ENCODE data around the gene CLEC2A. TPM values are rescaled to one million over a fixed set of nuclear protein-coding genes. Genes with fewer than 3 reads are reported as not detected.

CLEC2A gene
- total and polyA plus RNA-seq, 3 donors from 2014 or later = not detected

DNA sequence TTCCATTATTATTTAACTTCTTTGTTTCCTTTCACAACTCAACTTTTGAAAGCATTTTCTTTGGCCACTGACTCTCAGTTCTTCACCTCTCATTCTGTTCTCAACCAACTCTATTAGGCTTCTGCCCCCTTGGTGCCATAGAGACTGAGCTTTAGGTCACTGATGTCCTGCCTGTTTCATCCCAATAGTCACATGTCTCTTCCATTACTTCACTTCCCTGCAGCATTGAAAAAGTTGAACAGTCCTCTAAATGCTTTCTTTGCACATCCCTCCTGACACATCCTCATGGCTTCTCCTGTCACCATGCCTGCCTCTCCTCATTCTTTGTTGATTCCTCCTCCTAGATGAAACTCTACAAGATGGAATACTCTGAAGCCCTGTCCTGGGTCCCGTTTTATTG lies 41.8 kb upstream of the CLEC2A start:
- intact Hi-C loops (cut with DNase I; ENCODE audit: low total_unique reads) = no loop called here
- Histone ChIP-seq H3K4me1 (no peaks in the 10 kb centered on the region), H3K27me3 (no peaks in the 10 kb centered on the region), H3K9me3 (no peaks in the 10 kb centered on the region), H3K4me3 (no peak overlapping the region), H3K36me3 (ENCODE audit: low read depth, missing control alignments) (no peaks in the 10 kb centered on the region), H3K27ac (no peak overlapping the region)
- TF ChIP-seq, protein P1, sequence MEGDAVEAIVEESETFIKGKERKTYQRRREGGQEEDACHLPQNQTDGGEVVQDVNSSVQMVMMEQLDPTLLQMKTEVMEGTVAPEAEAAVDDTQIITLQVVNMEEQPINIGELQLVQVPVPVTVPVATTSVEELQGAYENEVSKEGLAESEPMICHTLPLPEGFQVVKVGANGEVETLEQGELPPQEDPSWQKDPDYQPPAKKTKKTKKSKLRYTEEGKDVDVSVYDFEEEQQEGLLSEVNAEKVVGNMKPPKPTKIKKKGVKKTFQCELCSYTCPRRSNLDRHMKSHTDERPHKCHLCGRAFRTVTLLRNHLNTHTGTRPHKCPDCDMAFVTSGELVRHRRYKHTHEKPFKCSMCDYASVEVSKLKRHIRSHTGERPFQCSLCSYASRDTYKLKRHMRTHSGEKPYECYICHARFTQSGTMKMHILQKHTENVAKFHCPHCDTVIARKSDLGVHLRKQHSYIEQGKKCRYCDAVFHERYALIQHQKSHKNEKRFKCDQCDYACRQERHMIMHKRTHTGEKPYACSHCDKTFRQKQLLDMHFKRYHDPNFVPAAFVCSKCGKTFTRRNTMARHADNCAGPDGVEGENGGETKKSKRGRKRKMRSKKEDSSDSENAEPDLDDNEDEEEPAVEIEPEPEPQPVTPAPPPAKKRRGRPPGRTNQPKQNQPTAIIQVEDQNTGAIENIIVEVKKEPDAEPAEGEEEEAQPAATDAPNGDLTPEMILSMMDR (IDR thresholded peaks at IDR 0.05) = no peak
- no peak for TF ChIP-seq POLR2A (IDR thresholded peaks at IDR 0.05)
- DNase-seq = no peak
- WGBS, 2 donors = 71 to 83% methylated on average over 1 of the region's 1 CpG

DNA sequence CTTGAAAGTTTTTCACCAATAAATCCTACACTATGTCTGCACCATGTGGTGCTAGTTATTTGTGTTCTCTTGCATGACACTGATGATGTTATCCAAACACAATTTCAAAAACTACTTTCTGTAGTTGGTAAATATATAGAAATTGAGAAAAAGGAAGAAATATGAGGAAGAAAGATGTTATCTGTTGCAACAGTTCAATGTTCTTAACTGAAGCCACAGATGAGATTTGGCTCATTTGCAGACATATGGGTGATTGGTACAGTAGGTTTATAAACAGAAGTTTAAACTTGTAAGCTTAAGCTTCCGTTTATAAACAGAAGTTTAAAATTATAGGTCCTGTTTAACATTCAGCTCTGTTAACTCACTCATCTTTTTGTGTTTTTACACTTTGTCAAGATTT lies 39.0 kb upstream of the CLEC2A start, which contains the start of gene CLEC12A:
Gene CLEC12A, plus strand, starts transcription at position 229 of the 400 bp plus-strand sequence. CDS start 188 bp downstream, outside the sequence.
- no peak for TF ChIP-seq POLR2A (IDR thresholded peaks at IDR 0.05)
- TF ChIP-seq, protein P1 (IDR thresholded peaks at IDR 0.05) = no peak
- Histone ChIP-seq H3K36me3 (ENCODE audit: low read depth, missing control alignments) (no peaks in the 10 kb centered on the region), H3K4me1 (no peaks in the 10 kb centered on the region), H3K9me3 (no peaks in the 10 kb centered on the region), H3K27ac (no peak within 1 kb of the TSS), H3K27me3 (no peaks in the 10 kb centered on the region), H3K4me3 (no peak within 1 kb of the TSS)
- no peak for DNase-seq
- intact Hi-C loops (cut with DNase I; ENCODE audit: low total_unique reads) = no loop called here
- WGBS, 2 donors = 78 to 80% methylated on average over 1 of the region's 1 CpG

DNA sequence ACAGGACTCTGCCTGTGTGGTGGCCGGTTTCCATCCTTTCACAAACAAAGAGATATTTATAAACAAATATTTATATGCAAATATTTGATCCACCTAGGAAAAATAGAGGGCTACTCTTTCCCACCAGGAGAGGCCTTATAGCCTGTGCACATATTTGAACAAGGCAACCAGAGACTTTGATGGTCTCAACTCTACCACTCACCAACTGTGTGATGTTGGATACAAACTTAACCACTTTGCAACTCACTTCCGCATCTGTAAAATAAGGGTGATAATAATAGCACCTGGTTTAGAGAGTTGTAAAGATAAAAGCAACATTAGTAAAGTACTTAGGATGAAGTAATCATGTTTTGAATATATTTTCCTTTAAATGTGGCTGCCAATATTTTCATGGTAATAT lies 37.5 kb upstream of the CLEC2A start:
- TF ChIP-seq, protein P1 (IDR thresholded peaks at IDR 0.05) = no peak
- no peak for TF ChIP-seq POLR2A (IDR thresholded peaks at IDR 0.05)
- Histone ChIP-seq H3K9me3 (no peaks in the 10 kb centered on the region), H3K27ac (no peak overlapping the region), H3K36me3 (ENCODE audit: low read depth, missing control alignments) (no peaks in the 10 kb centered on the region), H3K4me1 (no peaks in the 10 kb centered on the region), H3K27me3 (no peaks in the 10 kb centered on the region), H3K4me3 (no peak overlapping the region)
- no peak for DNase-seq
- intact Hi-C loops (cut with DNase I; ENCODE audit: low total_unique reads) = no loop called here
- WGBS, 2 donors = 90 to 92% methylated on average over 2 of the region's 2 CpGs

DNA sequence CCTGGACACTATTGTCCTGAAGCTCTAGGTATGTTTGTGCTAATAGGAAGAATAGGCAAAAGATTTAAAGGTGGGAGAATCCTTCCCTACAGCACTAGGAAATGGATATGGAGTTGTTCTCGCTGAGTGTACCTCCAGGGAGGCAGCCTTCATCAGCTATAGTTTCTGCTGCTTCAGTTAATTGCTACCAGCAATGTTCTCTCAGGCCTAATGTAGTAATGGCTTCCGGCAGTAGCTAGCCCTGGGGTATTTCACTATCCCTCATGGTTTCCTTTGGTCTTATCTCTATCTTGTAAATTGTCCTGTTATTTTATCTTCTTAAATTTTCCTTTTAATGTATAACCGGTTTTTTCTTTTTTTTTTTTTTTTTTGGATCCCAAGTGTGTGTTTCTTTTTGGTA lies 29.7 kb upstream of the CLEC2A start:
- no peak overlapping the region for H3K4me3 ChIP-seq
- no peak for DNase-seq
- TF ChIP-seq, protein P1 (IDR thresholded peaks at IDR 0.05) = no peak
- no peak for TF ChIP-seq POLR2A (IDR thresholded peaks at IDR 0.05)
- H3K9me3 ChIP-seq = no peaks in the 10 kb centered on the region
- WGBS, 2 donors = 89 to 90% methylated on average over 3 of the region's 3 CpGs
- intact Hi-C loops (cut with DNase I; ENCODE audit: low total_unique reads) = no loop called here
- no peaks in the 10 kb centered on the region for H3K27me3 ChIP-seq
- H3K27ac ChIP-seq = no peak overlapping the region
- no peaks in the 10 kb centered on the region for H3K4me1 ChIP-seq
- no peaks in the 10 kb centered on the region for H3K36me3 ChIP-seq (ENCODE audit: low read depth, missing control alignments)

DNA sequence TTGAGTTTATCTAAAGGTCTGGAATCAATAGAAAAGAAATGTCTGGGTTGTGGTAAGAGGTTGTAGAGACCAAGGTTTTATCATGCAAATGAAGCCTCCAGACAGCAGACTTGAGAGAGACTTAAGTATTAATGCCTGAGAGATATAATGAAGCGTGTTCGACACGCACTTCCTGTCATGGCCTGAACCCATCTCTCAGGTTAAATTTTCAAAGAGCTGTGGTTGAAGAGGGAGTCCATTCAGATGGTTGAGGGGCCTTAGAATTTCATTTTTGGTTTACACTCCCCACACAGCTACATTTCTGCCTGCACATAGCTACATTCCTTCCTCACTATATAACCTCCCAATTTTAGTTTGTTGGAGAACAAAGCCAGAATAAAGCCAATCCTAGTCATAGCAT lies 28.9 kb upstream of the CLEC2A start:
- Histone ChIP-seq H3K27me3 (no peaks in the 10 kb centered on the region), H3K4me3 (no peak overlapping the region), H3K36me3 (ENCODE audit: low read depth, missing control alignments) (no peaks in the 10 kb centered on the region), H3K27ac (no peak overlapping the region), H3K9me3 (no peaks in the 10 kb centered on the region), H3K4me1 (no peaks in the 10 kb centered on the region)
- TF ChIP-seq, protein P1 (IDR thresholded peaks at IDR 0.05) = no peak
- no peak for TF ChIP-seq POLR2A (IDR thresholded peaks at IDR 0.05)
- no peak for DNase-seq
- 95 to 98% methylated on average over 3 of the region's 3 CpGs for WGBS, 2 donors
- intact Hi-C loops (cut with DNase I; ENCODE audit: low total_unique reads) = no loop called here
